LNCAP (cell line): ENCODE results near the gene PRR5L.

Experiments
- CTCF ChIP-seq: fragments of 450-650 bp; IDR thresholded peaks from 2 replicates; pipeline ENCODE4 v1.5.1; 2017; ENCODE audit warnings: mild to moderate bottlenecking

Gene PRR5L

DNA sequence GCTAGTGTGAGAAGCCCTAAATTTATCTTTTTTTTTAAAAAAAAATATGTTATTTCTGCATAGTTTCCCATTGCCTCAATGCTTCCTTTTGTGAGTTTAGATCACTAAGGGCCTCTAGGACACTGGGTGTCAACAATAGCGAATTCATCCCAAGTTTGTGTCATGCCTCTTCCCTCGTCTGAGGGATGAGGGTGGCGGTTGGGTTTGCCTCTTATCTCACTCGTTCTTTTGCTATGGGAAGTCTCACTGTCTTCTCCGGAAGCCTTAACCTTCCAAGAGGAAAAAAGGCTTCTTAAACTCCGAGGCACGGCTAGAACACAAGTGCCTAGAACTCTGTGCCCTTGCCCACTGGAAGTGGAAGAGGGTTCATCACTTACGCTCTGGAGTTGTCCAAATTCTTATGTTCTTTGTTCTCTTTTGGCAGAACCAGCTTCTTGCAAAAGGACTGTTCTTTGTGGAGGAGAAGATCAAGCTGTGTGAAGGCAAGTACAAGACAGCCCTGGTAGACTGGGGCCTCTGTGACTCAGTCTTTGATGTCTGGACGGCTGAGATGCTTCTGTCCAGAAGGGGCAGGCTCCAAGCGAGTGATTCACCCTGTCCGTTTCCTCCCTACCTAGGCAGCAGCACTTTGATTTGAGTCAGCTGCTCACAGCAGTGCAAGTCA is 135.5 kb downstream of the PRR5L start:
- no peak for TF ChIP-seq CTCF

- no peak for TF ChIP-seq CTCF
Observed at GRCh38 chr11:36432093-36432469, 136.0 kb downstream of the PRR5L start.

GRCh38 chr11:36432738-36433137 is 136.7 kb downstream of the PRR5L start:
- TF ChIP-seq CTCF = no peak

DNA sequence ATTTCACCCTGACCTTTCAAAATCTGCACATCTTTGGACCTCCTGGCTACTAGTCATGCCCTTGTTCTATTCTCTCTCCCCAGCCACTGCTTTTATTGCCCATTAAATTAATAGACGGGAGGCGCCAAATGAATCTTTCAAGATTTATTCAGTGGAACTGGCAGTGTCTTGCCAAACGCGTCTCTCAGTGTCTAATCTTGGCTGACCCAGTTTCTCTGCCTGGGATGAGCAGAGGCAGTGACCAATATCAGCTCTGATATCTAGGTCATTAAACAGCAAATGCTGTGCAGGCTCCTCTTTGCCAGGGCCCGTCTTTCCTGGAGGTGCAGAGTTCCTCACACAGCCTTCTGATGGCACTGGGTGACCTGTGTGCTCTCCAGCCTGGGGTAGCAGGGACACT is 140.0 kb downstream of the PRR5L start:
- TF ChIP-seq CTCF = no peak

GRCh38 chr11:36436589-36436988 is 140.5 kb downstream of the PRR5L start:
- no peak for TF ChIP-seq CTCF

GRCh38 chr11:36437413-36437812 is 141.3 kb downstream of the PRR5L start:
- no peak for TF ChIP-seq CTCF

- no peak for TF ChIP-seq CTCF
Observed at GRCh38 chr11:36438126-36438525, 142.0 kb downstream of the PRR5L start.
